HG02852 (cell line): ENCODE results near the gene IFRD1.
"Not testable (repeated sequence)": the region's sequence is repeated elsewhere in the genome, so short reads cannot be mapped to it uniquely, and the experiment has no call there.

Experiments used
- ATAC-seq: cut with Tn5 transposase; IDR thresholded peaks from one replicate; pipeline ENCODE4 v1.9.1; 2021; ENCODE audit warnings: mild to moderate bottlenecking, moderate library complexity; ENCODE audit not compliant: unreplicated experiment

The IFRD1 gene

GRCh38 chr7:112512451-112513210, 62.4 kb downstream of the IFRD1 start:
- ATAC-seq: no peak

GRCh38 chr7:112515989-112516388, 65.7 kb downstream of the IFRD1 start:
- ATAC-seq: no peak

- ATAC-seq: not testable (repeated sequence)
These were observed 66.2 kb downstream of the IFRD1 start for GRCh38 chr7:112516418-112516817.

- ATAC-seq: no peak
These were observed 67.2 kb downstream of the IFRD1 start for GRCh38 chr7:112517487-112517886.

- ATAC-seq: no peak
These were observed 70.5 kb downstream of the IFRD1 start for GRCh38 chr7:112520787-112521186.

- no peak for ATAC-seq
These were observed 71.7 kb downstream of the IFRD1 start for GRCh38 chr7:112521942-112522341.

- ATAC-seq: no peak
These were observed 73.6 kb downstream of the IFRD1 start for GRCh38 chr7:112523871-112524270.
